HepG2 (cell line): ENCODE measurements around the gene USF2. TPM values are rescaled to one million over a fixed set of nuclear protein-coding genes. Genes with fewer than 3 reads are reported as not detected.

Experiments used
- CHCHD3 ChIP-seq: sonication (generic); formaldehyde crosslinking; IDR thresholded peaks from 2 replicates; pipeline ENCODE4 v1.8.0; 2022; ENCODE audit warnings: mild to moderate bottlenecking, missing genetic modification reagents, moderate library complexity
- KLF6 ChIP-seq: IDR thresholded peaks from 2 replicates; pipeline ENCODE4 v1.8.0; 2016; ENCODE audit warnings: missing biosample characterization, missing genetic modification reagents
- MBD4 ChIP-seq: IDR thresholded peaks from 2 replicates; pipeline ENCODE4 v1.6.1; 2012; ENCODE audit warnings: low read length, inconsistent platforms, borderline replicate concordance
- ZBTB43 ChIP-seq: sonication (generic); formaldehyde crosslinking; conservative IDR thresholded peaks from 2 replicates; pipeline ENCODE4 v1.4.0; 2020; ENCODE audit warnings: missing genetic modification reagents
- ZC3H4 ChIP-seq: sonication (generic); formaldehyde crosslinking; IDR thresholded peaks from 2 replicates; pipeline ENCODE4 v1.4.0; 2020; ENCODE audit warnings: missing genetic modification reagents, borderline replicate concordance
- ZFP36L1 ChIP-seq: sonication (generic); formaldehyde crosslinking; IDR thresholded peaks from 2 replicates; pipeline ENCODE4 v1.8.0; 2022; ENCODE audit warnings: mild to moderate bottlenecking, missing genetic modification reagents, moderate library complexity
- ZNF318 ChIP-seq: sonication (generic); formaldehyde crosslinking; IDR thresholded peaks from 2 replicates; pipeline ENCODE4 v1.4.0; 2020; ENCODE audit warnings: mild to moderate bottlenecking, missing genetic modification reagents
- ZNF557 ChIP-seq: sonication (generic); formaldehyde crosslinking; IDR thresholded peaks from 2 replicates; pipeline ENCODE4 v1.4.0; 2020; ENCODE audit warnings: missing genetic modification reagents
- ZNF570 ChIP-seq: sonication (generic); formaldehyde crosslinking; IDR thresholded peaks from 2 replicates; pipeline ENCODE4 v1.4.0; 2020; ENCODE audit warnings: mild to moderate bottlenecking, missing genetic modification reagents, borderline replicate concordance
- ZNF775 ChIP-seq: sonication (generic); formaldehyde crosslinking; IDR thresholded peaks from 2 replicates; pipeline ENCODE4 v1.4.0; 2020; ENCODE audit warnings: missing genetic modification reagents, mild to moderate bottlenecking, moderate library complexity, borderline replicate concordance
- polyA plus RNA-seq, 8 experiments: library from polyadenylated mRNA; depleted of rRNA in 3 of 8; stranded (reverse) in 7 of 8; unstranded in 1 of 8; fragments of >200 nt; fragmentation: Illumina TruSeq in 4 of 8; extraction: Trizol in 4 of 8; gene quantifications; 2 replicates each; pipeline versions ENCODE4 v1.2.1 to v1.2.3, GENCODE V29; 2011 to 2016; ENCODE audit warnings: low read depth in 4 of 8, missing spikeins in 1 of 8, mixed read lengths in 1 of 8; ENCODE audit not compliant: insufficient read depth in 1 of 8
- total RNA-seq, 5 experiments: library from RNA; depleted of rRNA; stranded (reverse); fragments of >200 nt; fragmentation: Illumina TruSeq; extraction: Trizol; gene quantifications; 2 replicates each; pipeline ENCODE4 v1.2.3, GENCODE V29; 2016; ENCODE audit warnings: low read depth in 1 of 5
- TF ChIP-seq, protein P1 (sequence below): sonication (generic); formaldehyde crosslinking; conservative IDR thresholded peaks from 2 replicates; pipeline ENCODE4 v1.8.1; 2023; ENCODE audit warnings: missing genetic modification reagents

The USF2 gene
- total and polyA plus RNA-seq, 2 of the 13 experiments (the other 11 are each of a cell fraction or from before 2014, with no cell fraction given) = 54.9 to 106 TPM

DNA sequence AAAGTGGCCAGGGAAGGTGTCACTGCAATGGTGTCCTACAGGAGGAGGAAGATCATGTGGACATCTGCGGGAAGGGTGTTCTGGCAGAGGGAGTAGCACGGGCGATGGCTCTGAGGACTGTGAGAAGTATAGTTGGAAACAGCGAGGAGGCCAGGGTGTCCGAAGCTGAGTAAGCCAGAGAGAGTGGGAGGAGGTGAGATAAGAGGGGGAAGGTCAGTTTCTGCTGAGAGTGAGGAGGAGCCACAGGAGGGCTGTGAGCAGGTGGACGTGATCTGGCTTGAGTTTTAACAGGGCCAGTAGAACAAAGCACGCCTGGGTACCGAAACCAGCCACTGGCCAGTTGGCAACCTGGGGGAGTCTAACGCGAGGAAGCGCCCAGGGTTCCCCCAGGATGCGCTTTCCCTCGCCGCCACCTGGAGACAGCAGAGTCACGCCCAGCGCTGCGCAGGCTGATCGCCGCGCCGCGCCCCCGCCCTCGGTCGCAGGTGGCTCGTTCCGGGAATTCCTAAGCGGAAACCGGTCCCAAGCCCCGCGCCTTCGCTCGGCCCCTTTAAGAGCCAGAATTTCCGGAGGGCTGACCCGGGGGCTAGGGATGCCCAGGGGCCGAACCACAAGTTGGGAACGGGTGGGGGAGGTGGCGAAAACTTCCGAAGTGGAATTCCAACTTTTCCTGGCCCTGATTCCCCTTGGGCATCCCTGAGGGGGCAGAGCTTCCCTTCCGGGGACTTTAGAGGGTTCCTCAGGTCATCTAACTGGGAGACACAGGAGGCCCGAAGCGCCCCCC, 21.0 kb upstream of the USF2 start (continued):
- TF ChIP-seq, protein P1, sequence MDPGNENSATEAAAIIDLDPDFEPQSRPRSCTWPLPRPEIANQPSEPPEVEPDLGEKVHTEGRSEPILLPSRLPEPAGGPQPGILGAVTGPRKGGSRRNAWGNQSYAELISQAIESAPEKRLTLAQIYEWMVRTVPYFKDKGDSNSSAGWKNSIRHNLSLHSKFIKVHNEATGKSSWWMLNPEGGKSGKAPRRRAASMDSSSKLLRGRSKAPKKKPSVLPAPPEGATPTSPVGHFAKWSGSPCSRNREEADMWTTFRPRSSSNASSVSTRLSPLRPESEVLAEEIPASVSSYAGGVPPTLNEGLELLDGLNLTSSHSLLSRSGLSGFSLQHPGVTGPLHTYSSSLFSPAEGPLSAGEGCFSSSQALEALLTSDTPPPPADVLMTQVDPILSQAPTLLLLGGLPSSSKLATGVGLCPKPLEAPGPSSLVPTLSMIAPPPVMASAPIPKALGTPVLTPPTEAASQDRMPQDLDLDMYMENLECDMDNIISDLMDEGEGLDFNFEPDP (CRISPR knock-in tag) = 0 out of 2 replicates have a peak, but pooled peaks have one; percentile 83
- 0 out of 2 replicates have a peak, but pooled peaks have one; percentile 54 for TF ChIP-seq ZBTB43 (CRISPR knock-in tag)
- TF ChIP-seq KLF6 (CRISPR knock-in tag) = peak; percentile 25; the same call in 1 of the 2 replicates
- TF ChIP-seq ZNF557 (CRISPR knock-in tag) = no peak
- TF ChIP-seq ZNF570 (CRISPR knock-in tag) = no peak
- no peak for TF ChIP-seq CHCHD3 (CRISPR knock-in tag)
- peak; percentile 27; the same call in 1 of the 2 replicates for TF ChIP-seq ZNF775 (CRISPR knock-in tag)
- no peak for TF ChIP-seq ZNF318 (CRISPR knock-in tag)
- TF ChIP-seq MBD4 = no peak
- TF ChIP-seq ZC3H4 (CRISPR knock-in tag) = no peak
- TF ChIP-seq ZFP36L1 = peak; percentile 27; the same call in 1 of the 2 replicates
- TF ChIP-seq, all 625 proteins: peak for 144
